Kidney (tissue), 14 donors: Measurements from ENCODE around the gene ZG16. TPM values are rescaled to one million over a fixed set of nuclear protein-coding genes. Genes with fewer than 3 reads are reported as not detected.
A peak's percentile ranks its signal among the peaks of the same experiment; 100 is the strongest.

Experiments
- DNase-seq, 5 donors: peaks; one replicate each; pipeline ENCODE4 v3.0.0-alpha.2; 2013 to 2020
- FAIRE-seq: peaks from 2 replicates; lab custom pipeline; 2012; peaks lifted over from hg19 to GRCh38; lab: Jason Lieb, UNC
- H3K27ac ChIP-seq, 2 donors: one replicate each; pipeline ENCODE4 v1.7.0; 2013; ENCODE audit warnings: low read depth in 2 of 2, low read length in 2 of 2, inconsistent platforms in 1 of 2
- H3K27me3 ChIP-seq: one replicate; pipeline ENCODE4 v1.7.1; 2013; ENCODE audit warnings: low read length, inconsistent platforms; ENCODE audit not compliant: control insufficient read depth, insufficient read depth
- H3K36me3 ChIP-seq, 3 donors: one replicate each; pipeline versions ENCODE4 v1.7.0 to v1.7.1; 2013; ENCODE audit warnings: low read length in 3 of 3, control low read depth in 1 of 3, inconsistent platforms in 1 of 3; ENCODE audit not compliant: insufficient read depth in 3 of 3, control insufficient read depth in 2 of 3
- H3K4me1 ChIP-seq, 3 donors: one replicate each; pipeline versions ENCODE4 v1.7.0 to v1.7.1; 2013; ENCODE audit warnings: low read length in 3 of 3, inconsistent platforms in 1 of 3, low read depth in 1 of 3; ENCODE audit not compliant: control insufficient read depth in 2 of 3, insufficient read depth in 2 of 3
- H3K4me3 ChIP-seq, 3 donors: one replicate each; pipeline versions ENCODE4 v1.7.0 to v1.8.1; 2013; ENCODE audit warnings: low read length in 3 of 3, control low read depth in 1 of 3, inconsistent platforms in 1 of 3
- H3K9ac ChIP-seq, 3 donors: one replicate each; pipeline versions ENCODE4 v1.7.0 to v1.7.1; 2013; ENCODE audit warnings: low read length in 3 of 3, control low read depth in 1 of 3, inconsistent platforms in 1 of 3
- H3K9me3 ChIP-seq, 3 donors: one replicate each; pipeline versions ENCODE4 v1.7.0 to v1.7.1; 2013; ENCODE audit warnings: low read length in 3 of 3, control low read depth in 1 of 3, inconsistent platforms in 1 of 3; ENCODE audit not compliant: control insufficient read depth in 2 of 3, insufficient read depth in 1 of 3
- intact Hi-C: fragments of 100-400 bp; cut with DNase I; formaldehyde crosslinking; loops from one replicate; pipeline ENCODE4 v1.11.1; 2022
- polyA plus RNA-seq: library from polyadenylated mRNA; stranded (reverse); fragments of 350-450 nt; fragmentation: Illumina TruSeq; extraction: RNeasy Lipid Tissue Mini Kit (QIAGEN cat#74804); gene quantifications from one replicate; pipeline ENCODE4 v1.2.3, GENCODE V29; 2014; ENCODE audit warnings: low read depth, low replicate concordance; ENCODE audit not compliant: insufficient read depth
- total RNA-seq: library from RNA; stranded (reverse); fragmentation: NEBNext Ultra II Directional; extraction: Animal tissue kit (Norgen Biotek cat#: 25700); gene quantifications from one replicate; pipeline ENCODE4 v1.2.1, GENCODE V29; 2021
- TF ChIP-seq, protein P1 (sequence below): IDR thresholded peaks from 3 replicates; pipeline ENCODE4 v1.5.1; 2012; ENCODE audit warnings: mild to moderate bottlenecking, moderate library complexity, borderline replicate concordance; ENCODE audit not compliant: insufficient read depth; ENCODE audit errors: extremely low read depth
- donor health status: control.
- donor health status: control.
- donor health status: control.
- donor health status: control.
- donor health status: control.
- donor health status: DM: yes; HTN: yes; CAD: no.
- donor health status: Normal renal cell carcinoma (clear cell type).

Gene ZG16
- total and polyA plus RNA-seq, 2 donors from 2014 or later: not detected

DNA sequence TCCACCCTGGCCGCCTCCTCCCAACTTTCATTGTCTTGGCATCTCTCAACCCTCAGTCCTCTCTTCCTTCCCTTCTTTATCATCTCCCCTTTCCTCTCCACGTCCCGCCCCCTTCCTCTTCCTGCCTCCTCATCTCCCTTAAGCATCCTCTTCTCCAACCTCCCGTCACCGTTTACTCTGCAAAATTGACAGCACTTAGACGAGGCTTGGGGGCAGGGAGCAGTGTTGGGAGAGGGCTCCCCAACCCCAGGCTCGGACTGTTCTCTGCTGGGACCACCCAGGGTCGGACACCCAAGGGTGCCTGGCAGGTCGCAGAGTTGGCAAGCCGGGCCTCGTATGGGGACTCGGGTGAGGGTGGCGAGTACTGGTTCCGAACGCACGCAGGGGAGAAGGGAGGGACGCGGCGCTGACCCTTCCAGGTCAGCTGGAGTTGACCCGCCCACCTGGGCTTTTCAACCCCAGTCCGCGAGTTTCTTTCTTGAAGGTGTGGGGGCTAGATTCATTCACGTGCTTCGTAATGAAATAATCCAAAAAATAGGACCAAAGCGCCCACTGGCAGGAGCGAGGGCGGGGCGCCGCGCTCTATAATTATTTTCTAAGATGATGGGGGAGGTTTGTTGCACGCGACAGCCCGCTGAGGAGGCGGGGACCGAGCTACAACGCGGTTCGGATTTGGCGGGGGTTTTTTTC, 37.1 kb downstream of the ZG16 start:
- Histone ChIP-seq H3K36me3 (peaks cover 0 to 5% (median 0%) of the 10 kb centered on the region in 3 donors), H3K4me1 (peaks cover 0 to 29% (median 14%) of the 10 kb centered on the region in 3 donors), H3K27me3 (no peaks in the 10 kb centered on the region), H3K9me3 (no peaks in the 10 kb centered on the region), H3K9ac (peak overlapping the region in 1 of 3 donors; percentile 86), H3K27ac (peak overlapping the region in 1 of 2 donors; percentile 57), H3K4me3 (peak overlapping the region; percentile 82 to 91 (median 85))
- TF ChIP-seq, protein P1, sequence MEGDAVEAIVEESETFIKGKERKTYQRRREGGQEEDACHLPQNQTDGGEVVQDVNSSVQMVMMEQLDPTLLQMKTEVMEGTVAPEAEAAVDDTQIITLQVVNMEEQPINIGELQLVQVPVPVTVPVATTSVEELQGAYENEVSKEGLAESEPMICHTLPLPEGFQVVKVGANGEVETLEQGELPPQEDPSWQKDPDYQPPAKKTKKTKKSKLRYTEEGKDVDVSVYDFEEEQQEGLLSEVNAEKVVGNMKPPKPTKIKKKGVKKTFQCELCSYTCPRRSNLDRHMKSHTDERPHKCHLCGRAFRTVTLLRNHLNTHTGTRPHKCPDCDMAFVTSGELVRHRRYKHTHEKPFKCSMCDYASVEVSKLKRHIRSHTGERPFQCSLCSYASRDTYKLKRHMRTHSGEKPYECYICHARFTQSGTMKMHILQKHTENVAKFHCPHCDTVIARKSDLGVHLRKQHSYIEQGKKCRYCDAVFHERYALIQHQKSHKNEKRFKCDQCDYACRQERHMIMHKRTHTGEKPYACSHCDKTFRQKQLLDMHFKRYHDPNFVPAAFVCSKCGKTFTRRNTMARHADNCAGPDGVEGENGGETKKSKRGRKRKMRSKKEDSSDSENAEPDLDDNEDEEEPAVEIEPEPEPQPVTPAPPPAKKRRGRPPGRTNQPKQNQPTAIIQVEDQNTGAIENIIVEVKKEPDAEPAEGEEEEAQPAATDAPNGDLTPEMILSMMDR: no peak
- DNase-seq (peak in 3 of 5 donors; percentile 41 to 87 (median 84)), FAIRE-seq (no peak)
- intact Hi-C loops: no loop called here

GRCh38 chr16:29815793-29816693, 38.0 kb downstream of the ZG16 start, which contains the start of gene PAGR1:
Gene PAGR1, plus strand, starts transcription at chr16:29816152. Its CDS starts 374 bp downstream, at chr16:29816526.
- Histone ChIP-seq H3K4me3 (peak within 1 kb of the TSS; percentile 82 to 91 (median 85)), H3K27ac (peak within 1 kb of the TSS; percentile 93 to 97), H3K9me3 (no peaks in the 10 kb centered on the region), H3K9ac (peak within 1 kb of the TSS; percentile 76 to 86 (median 81)), H3K4me1 (peaks cover 0 to 22% (median 14%) of the 10 kb centered on the region in 3 donors), H3K27me3 (no peaks in the 10 kb centered on the region), H3K36me3 (peaks cover 0 to 5% (median 0%) of the 10 kb centered on the region in 3 donors)
- intact Hi-C loops: no loop called here
- TF ChIP-seq, protein P1: peak; percentile 70
- peak; percentile 99 for DNase-seq
- FAIRE-seq: no peak

GRCh38 chr16:29816694-29817441, 38.8 kb downstream of the ZG16 start:
- no peaks in the 10 kb centered on the region for H3K27me3 ChIP-seq
- H3K9ac ChIP-seq: peak overlapping the region; percentile 22 to 86 (median 74)
- peaks cover 0 to 26% (median 14%) of the 10 kb centered on the region in 3 donors for H3K4me1 ChIP-seq
- H3K36me3 ChIP-seq: peaks cover 0 to 5% (median 0%) of the 10 kb centered on the region in 3 donors
- H3K9me3 ChIP-seq: no peaks in the 10 kb centered on the region
- TF ChIP-seq, protein P1: no peak
- intact Hi-C loops: no loop called here
- DNase-seq (peak; percentile 72 to 93 (median 79)), FAIRE-seq (no peak)
- H3K4me3 ChIP-seq: peak overlapping the region; percentile 82 to 91 (median 85)
- H3K27ac ChIP-seq: peak overlapping the region; percentile 93 to 97
